GM12878 (cell line): ENCODE measurements around the gene TMCO5A. TPM values are rescaled to one million over a fixed set of nuclear protein-coding genes. Genes with fewer than 3 reads are reported as not detected.

ENCODE experiments used
- ATAC-seq: fragments of 200-7000 bp; cut with Tn5 transposase; 3 replicates; pipeline ENCODE4 v1.9.1; 2020; ENCODE audit warnings: mild to moderate bottlenecking, moderate library complexity
- BruUV-seq: library from RNA; stranded (reverse); fragments of 400-500 nt; replicated peaks from 2 replicates; lab custom pipeline; 2021; lab: Mats Ljungman, UMichigan
- CTCF ChIA-PET: fragments of 300-600 bp; sonication (Branson Sonifier 250); formaldehyde crosslinking; extraction: SDS; loops from one replicate; lab custom pipeline; 2021; ENCODE audit warnings: inconsistent platforms; lab: Yijun Ruan, JAX
- POLR2A ChIA-PET: fragments of 350-600 bp; formaldehyde crosslinking; extraction: SDS; loops from one replicate; lab custom pipeline; 2021; ENCODE audit warnings: inconsistent platforms; lab: Charles Lee
- RAD21 ChIA-PET: fragments of 300-600 bp; sonication (Branson Sonifier 250); formaldehyde crosslinking; loops from one replicate; lab custom pipeline; 2023; ENCODE audit warnings: antibody characterized with exemption; ENCODE audit not compliant: unreplicated experiment; lab: Charles Lee
- SMC1A ChIA-PET: fragments of 300-600 bp; sonication (Branson Sonifier 250); formaldehyde crosslinking; loops from one replicate; lab custom pipeline; 2023; ENCODE audit not compliant: unreplicated experiment, uncharacterized antibody; lab: Charles Lee
- DNase-seq: peaks from one replicate; pipeline ENCODE4 v3.0.0-alpha.2; 2011; ENCODE audit warnings: low read depth, low spot score
- FAIRE-seq: peaks from 3 replicates; lab custom pipeline; 2011; peaks lifted over from hg19 to GRCh38; lab: Jason Lieb, UNC
- H2AFZ ChIP-seq: 2 replicates; pipeline ENCODE4 v1.6.0; 2011; ENCODE audit warnings: low read depth, low read length, control low read depth; ENCODE audit not compliant: control insufficient read depth
- H3K27ac ChIP-seq: 2 replicates; pipeline ENCODE4 v1.5.1; 2011; ENCODE audit warnings: control low read depth; ENCODE audit not compliant: control insufficient read depth, insufficient read depth
- H3K27me3 ChIP-seq, 2 experiments: replicated peaks in 1 of 2; 2 replicates each; pipeline versions ENCODE4 v1.6.0 to v1.6.1; 2011; ENCODE audit warnings: low read length in 1 of 2; ENCODE audit not compliant: control insufficient read depth in 2 of 2, insufficient read depth in 2 of 2
- H3K36me3 ChIP-seq, 2 experiments: 2 replicates each; pipeline ENCODE4 v1.5.1; 2011; ENCODE audit warnings: low read length in 1 of 2; ENCODE audit not compliant: control insufficient read depth in 2 of 2, insufficient read depth in 2 of 2
- H3K4me1 ChIP-seq: 2 replicates; pipeline ENCODE4 v1.6.1; 2011; ENCODE audit warnings: mild to moderate bottlenecking, low read length, moderate library complexity, mixed read lengths; ENCODE audit not compliant: control insufficient read depth, insufficient read depth
- H3K4me2 ChIP-seq: 2 replicates; pipeline ENCODE4 v1.6.0; 2011; ENCODE audit warnings: control low read depth; ENCODE audit not compliant: control insufficient read depth, insufficient read depth
- H3K4me3 ChIP-seq: fragments of 200-600 bp; sonication (generic); 2 replicates; pipeline ENCODE4 v1.5.1; 2016
- H3K79me2 ChIP-seq: 2 replicates; pipeline ENCODE4 v1.6.0; 2011; ENCODE audit warnings: low read length; ENCODE audit not compliant: control insufficient read depth, insufficient read depth
- H3K9ac ChIP-seq: 2 replicates; pipeline ENCODE4 v1.8.0; 2011; ENCODE audit warnings: low read length, control low read depth, mixed read lengths; ENCODE audit not compliant: control insufficient read depth, insufficient read depth
- H3K9me3 ChIP-seq: replicated peaks from 3 replicates; pipeline ENCODE4 v1.5.1; 2011; ENCODE audit warnings: mild to moderate bottlenecking, low read length; ENCODE audit not compliant: control insufficient read depth, insufficient read depth
- H4K20me1 ChIP-seq: 2 replicates; pipeline ENCODE4 v1.6.0; 2011; ENCODE audit not compliant: control insufficient read depth, insufficient read depth
- CHD1 ChIP-seq: IDR thresholded peaks from 2 replicates; pipeline ENCODE4 v1.6.1; 2012; ENCODE audit warnings: low read depth, low read length, improper control_type of control experiment
- IKZF1 ChIP-seq: fragments of 450-650 bp; conservative IDR thresholded peaks from 2 replicates; pipeline ENCODE4 v1.6.1; 2017; ENCODE audit warnings: antibody characterized with exemption, mild to moderate bottlenecking
- WGBS: methylation state at CpG from one replicate; pipeline ENCODE4 v1.1.6; 2016; ENCODE audit warnings: low lambda C conversion rate; ENCODE audit not compliant: insufficient replicate concordance, insufficient coverage; ENCODE audit errors: missing lambda C conversion rate; 5-methylcytosine and 5-hydroxymethylcytosine counted together
- in situ Hi-C: fragments of 300-500 bp; cut with MboI; formaldehyde crosslinking; loops from 9 replicates; pipeline ENCODE4 v1.14.3; 2018; ENCODE audit warnings: mixed read lengths
- intact Hi-C: fragments of 100-400 bp; cut with micrococcal nuclease; formaldehyde crosslinking; loops from one replicate; pipeline ENCODE4 v1.14.2; 2022; ENCODE audit not compliant: unreplicated experiment
- polyA plus RNA-seq, 11 experiments: library from polyadenylated mRNA; depleted of rRNA in 4 of 11; unstranded in 6 of 11; stranded (reverse) in 5 of 11; fragments of >200 nt; fragmentation: Nextera tagmentation in 4 of 11; fragmentation: Illumina TruSeq in 1 of 11; extraction: Ambion mirVana in 4 of 11; extraction: Trizol in 1 of 11; gene quantifications; 1 replicate in 1 of 11; 2 replicates in 10 of 11; pipeline versions ENCODE4 v1.2.1 to v1.2.3, GENCODE V29; 2011 to 2016; ENCODE audit warnings: inconsistent platforms in 2 of 11, missing spikeins in 2 of 11, low read depth in 1 of 11
- total RNA-seq, 4 experiments: library from RNA; depleted of rRNA in 3 of 4; stranded (reverse); fragments of >200 nt in 3 of 4; fragmentation: Illumina TruSeq in 1 of 4; extraction: Trizol in 1 of 4; gene quantifications; 2 replicates each; pipeline versions ENCODE4 v1.2.1 to v1.2.3, GENCODE V29; 2013 to 2021
- TF ChIP-seq, protein P1 (sequence below): fragments of 450-650 bp; IDR thresholded peaks from 2 replicates; pipeline ENCODE4 v1.6.1; 2017; ENCODE audit warnings: mild to moderate bottlenecking, moderate library complexity

The TMCO5A gene
- total and polyA plus RNA-seq, 10 of the 15 experiments (the other 5 are each of a cell fraction or from before 2014, with no cell fraction given), result not detected

DNA sequence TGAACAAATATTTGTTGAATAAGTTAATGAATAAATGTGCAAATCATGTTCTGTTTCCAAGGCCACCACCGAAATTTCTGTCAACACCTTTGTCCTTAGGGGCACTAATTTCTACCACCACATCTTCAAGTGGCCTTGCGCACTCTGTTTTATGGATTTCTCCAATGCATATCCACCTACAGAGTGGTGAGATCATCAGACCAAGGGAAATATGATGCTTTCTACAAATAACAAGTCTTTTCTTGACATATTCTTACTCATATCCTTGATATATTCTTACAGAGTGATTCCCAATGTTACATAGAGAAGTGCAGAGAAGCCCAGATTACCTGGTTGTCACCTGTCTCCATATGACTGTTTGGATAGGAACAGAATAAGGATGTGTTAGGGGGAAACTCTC lies 36.1 kb upstream of the TMCO5A start:
- no peak for ATAC-seq
- FAIRE-seq, result no peak
- H4K20me1 ChIP-seq, result no peaks in the 10 kb centered on the region
- H3K4me3 ChIP-seq, result no peak overlapping the region
- ChIA-PET POLR2A (no interaction called here), RAD21 (no interaction called here), SMC1A (no interaction called here)
- H3K4me1 ChIP-seq, result no peaks in the 10 kb centered on the region
- no peak overlapping the region for H3K9ac ChIP-seq
- no peak overlapping the region for H3K4me2 ChIP-seq
- H3K9me3 ChIP-seq, result no peaks in the 10 kb centered on the region
- no peaks in the 10 kb centered on the region for H3K79me2 ChIP-seq
- H3K36me3 ChIP-seq, result no peaks in the 10 kb centered on the region
- H3K27ac ChIP-seq, result no peak overlapping the region
- no peak for DNase-seq
- TF ChIP-seq IKZF1 (no peak), CHD1 (no peak)
- TF ChIP-seq, protein P1, sequence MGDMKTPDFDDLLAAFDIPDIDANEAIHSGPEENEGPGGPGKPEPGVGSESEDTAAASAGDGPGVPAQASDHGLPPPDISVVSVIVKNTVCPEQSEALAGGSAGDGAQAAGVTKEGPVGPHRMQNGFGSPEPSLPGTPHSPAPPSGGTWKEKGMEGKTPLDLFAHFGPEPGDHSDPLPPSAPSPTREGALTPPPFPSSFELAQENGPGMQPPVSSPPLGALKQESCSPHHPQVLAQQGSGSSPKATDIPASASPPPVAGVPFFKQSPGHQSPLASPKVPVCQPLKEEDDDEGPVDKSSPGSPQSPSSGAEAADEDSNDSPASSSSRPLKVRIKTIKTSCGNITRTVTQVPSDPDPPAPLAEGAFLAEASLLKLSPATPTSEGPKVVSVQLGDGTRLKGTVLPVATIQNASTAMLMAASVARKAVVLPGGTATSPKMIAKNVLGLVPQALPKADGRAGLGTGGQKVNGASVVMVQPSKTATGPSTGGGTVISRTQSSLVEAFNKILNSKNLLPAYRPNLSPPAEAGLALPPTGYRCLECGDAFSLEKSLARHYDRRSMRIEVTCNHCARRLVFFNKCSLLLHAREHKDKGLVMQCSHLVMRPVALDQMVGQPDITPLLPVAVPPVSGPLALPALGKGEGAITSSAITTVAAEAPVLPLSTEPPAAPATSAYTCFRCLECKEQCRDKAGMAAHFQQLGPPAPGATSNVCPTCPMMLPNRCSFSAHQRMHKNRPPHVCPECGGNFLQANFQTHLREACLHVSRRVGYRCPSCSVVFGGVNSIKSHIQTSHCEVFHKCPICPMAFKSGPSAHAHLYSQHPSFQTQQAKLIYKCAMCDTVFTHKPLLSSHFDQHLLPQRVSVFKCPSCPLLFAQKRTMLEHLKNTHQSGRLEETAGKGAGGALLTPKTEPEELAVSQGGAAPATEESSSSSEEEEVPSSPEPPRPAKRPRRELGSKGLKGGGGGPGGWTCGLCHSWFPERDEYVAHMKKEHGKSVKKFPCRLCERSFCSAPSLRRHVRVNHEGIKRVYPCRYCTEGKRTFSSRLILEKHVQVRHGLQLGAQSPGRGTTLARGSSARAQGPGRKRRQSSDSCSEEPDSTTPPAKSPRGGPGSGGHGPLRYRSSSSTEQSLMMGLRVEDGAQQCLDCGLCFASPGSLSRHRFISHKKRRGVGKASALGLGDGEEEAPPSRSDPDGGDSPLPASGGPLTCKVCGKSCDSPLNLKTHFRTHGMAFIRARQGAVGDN, result no peak
- TF ChIP-seq, all 136 proteins: peak for 0
- 47% methylated on average over 2 of the region's 2 CpGs for WGBS
- Histone ChIP-seq H3K27me3 (no peaks in the 10 kb centered on the region), H2AFZ (no peak overlapping the region)
- intact Hi-C loops, result no loop called here
- in situ Hi-C loops, result loop anchor here (25.0 kb wide), 2 partner anchors 1011 to 1386 kb away; no protein-coding TSS in a partner anchor
- BruUV-seq, result no TSS peak
- CTCF ChIA-PET, result no interaction called here
